SJSA1 (cell line): ENCODE results near the gene NAA16. TPM values are rescaled to one million over a fixed set of nuclear protein-coding genes. Genes with fewer than 3 reads are reported as not detected.

Experiments used
- DNase-seq, 2 experiments: peaks; one replicate each; pipeline ENCODE4 v3.0.0-alpha.2; 2015 to 2020; ENCODE audit warnings: low spot score in 2 of 2, low read depth in 1 of 2
- H3K27ac ChIP-seq: fragments of 250-450 bp; sonication (Bioruptor Pico); 2 replicates; pipeline ENCODE4 v1.5.1; 2020; ENCODE audit warnings: mild to moderate bottlenecking, moderate library complexity
- H3K27me3 ChIP-seq: fragments of 250-450 bp; sonication (Bioruptor Pico); replicated peaks from 2 replicates; pipeline ENCODE4 v1.5.1; 2020; ENCODE audit warnings: mild to moderate bottlenecking, moderate library complexity
- H3K36me3 ChIP-seq: fragments of 250-450 bp; sonication (Bioruptor Pico); 2 replicates; pipeline ENCODE4 v1.5.1; 2020; ENCODE audit warnings: mild to moderate bottlenecking
- H3K4me1 ChIP-seq: fragments of 250-450 bp; sonication (Bioruptor Pico); replicated peaks from 2 replicates; pipeline ENCODE4 v1.6.1; 2021; ENCODE audit warnings: mild to moderate bottlenecking
- H3K4me3 ChIP-seq: fragments of 250-450 bp; sonication (Bioruptor Pico); 2 replicates; pipeline ENCODE4 v1.5.1; 2020; ENCODE audit warnings: mild to moderate bottlenecking
- H3K9me3 ChIP-seq: fragments of 250-450 bp; sonication (Bioruptor Pico); replicated peaks from 2 replicates; pipeline ENCODE4 v1.5.1; 2020; ENCODE audit warnings: mild to moderate bottlenecking
- total RNA-seq: library from RNA; depleted of rRNA; stranded (reverse); fragments of >200 nt; shearing (Covaris generic); gene quantifications from 2 replicates; pipeline ENCODE4 v1.2.3, GENCODE V29; 2014

Gene NAA16
- total RNA-seq, 1 experiment from 2014 or later: 12.8 TPM

GRCh38 chr13:41313117-41313516, 2.0 kb downstream of the NAA16 start:
- H3K36me3 ChIP-seq: peaks cover 6% of the 10 kb centered on the region; the same call in 1 of the 2 replicates
- H3K27ac ChIP-seq: no peak overlapping the region
- no peaks in the 10 kb centered on the region for H3K9me3 ChIP-seq
- no peaks in the 10 kb centered on the region for H3K4me1 ChIP-seq
- no peak overlapping the region for H3K4me3 ChIP-seq
- H3K27me3 ChIP-seq: no peaks in the 10 kb centered on the region
- DNase-seq: no peak

GRCh38 chr13:41313659-41314197, 2.7 kb downstream of the NAA16 start:
- Histone ChIP-seq H3K4me3 (no peak overlapping the region), H3K9me3 (no peaks in the 10 kb centered on the region), H3K27ac (no peak overlapping the region), H3K4me1 (no peaks in the 10 kb centered on the region), H3K36me3 (peaks cover 6% of the 10 kb centered on the region; the same call in 1 of the 2 replicates), H3K27me3 (no peaks in the 10 kb centered on the region)
- no peak for DNase-seq

- Histone ChIP-seq H3K36me3 (peaks cover 12% of the 10 kb centered on the region), H3K27ac (no peak overlapping the region), H3K9me3 (no peaks in the 10 kb centered on the region), H3K27me3 (no peaks in the 10 kb centered on the region), H3K4me3 (no peak overlapping the region), H3K4me1 (no peaks in the 10 kb centered on the region)
- no peak for DNase-seq
These were observed 4.5 kb downstream of the NAA16 start for GRCh38 chr13:41315443-41316047.

- DNase-seq: no peak
- no peaks in the 10 kb centered on the region for H3K4me1 ChIP-seq
- H3K4me3 ChIP-seq: no peak overlapping the region
- peaks cover 9% of the 10 kb centered on the region for H3K36me3 ChIP-seq
- no peaks in the 10 kb centered on the region for H3K27me3 ChIP-seq
- no peak overlapping the region for H3K27ac ChIP-seq
- no peaks in the 10 kb centered on the region for H3K9me3 ChIP-seq
These were observed 6.2 kb downstream of the NAA16 start for GRCh38 chr13:41317243-41317642.

GRCh38 chr13:41325752-41326151, 14.7 kb downstream of the NAA16 start:
- no peak for DNase-seq
- H3K27ac ChIP-seq: no peak overlapping the region
- no peaks in the 10 kb centered on the region for H3K9me3 ChIP-seq
- H3K27me3 ChIP-seq: no peaks in the 10 kb centered on the region
- no peak overlapping the region for H3K4me3 ChIP-seq
- peaks cover 22% of the 10 kb centered on the region for H3K36me3 ChIP-seq
- no peaks in the 10 kb centered on the region for H3K4me1 ChIP-seq

- no peaks in the 10 kb centered on the region for H3K27me3 ChIP-seq
- H3K9me3 ChIP-seq: no peaks in the 10 kb centered on the region
- no peaks in the 10 kb centered on the region for H3K4me1 ChIP-seq
- peaks cover 22% of the 10 kb centered on the region for H3K36me3 ChIP-seq
- no peak overlapping the region for H3K4me3 ChIP-seq
- DNase-seq: no peak
- no peak overlapping the region for H3K27ac ChIP-seq
These were observed 15.6 kb downstream of the NAA16 start for GRCh38 chr13:41326661-41327060.

GRCh38 chr13:41327994-41328790, 17.1 kb downstream of the NAA16 start:
- Histone ChIP-seq H3K27me3 (no peaks in the 10 kb centered on the region), H3K36me3 (peaks cover 26% of the 10 kb centered on the region), H3K9me3 (no peaks in the 10 kb centered on the region), H3K27ac (no peak overlapping the region), H3K4me1 (no peaks in the 10 kb centered on the region), H3K4me3 (no peak overlapping the region)
- DNase-seq: no peak

GRCh38 chr13:41332829-41333228, 21.8 kb downstream of the NAA16 start:
- Histone ChIP-seq H3K27me3 (no peaks in the 10 kb centered on the region), H3K36me3 (peaks cover 21% of the 10 kb centered on the region), H3K27ac (no peak overlapping the region), H3K4me1 (no peaks in the 10 kb centered on the region), H3K4me3 (no peak overlapping the region), H3K9me3 (no peaks in the 10 kb centered on the region)
- no peak for DNase-seq

GRCh38 chr13:41334810-41335209, 23.7 kb downstream of the NAA16 start:
- Histone ChIP-seq H3K4me3 (no peak overlapping the region), H3K27me3 (no peaks in the 10 kb centered on the region)
- DNase-seq: no peak

GRCh38 chr13:41344358-41344757, 33.3 kb downstream of the NAA16 start:
- no peak overlapping the region for H3K27ac ChIP-seq
- H3K4me1 ChIP-seq: no peaks in the 10 kb centered on the region
- no peak for DNase-seq
- no peaks in the 10 kb centered on the region for H3K9me3 ChIP-seq
- H3K4me3 ChIP-seq: no peak overlapping the region
- peaks cover 39% of the 10 kb centered on the region for H3K36me3 ChIP-seq
- H3K27me3 ChIP-seq: no peaks in the 10 kb centered on the region

More at GRCh38 chr13:41334810-41335209, 23.7 kb downstream of the NAA16 start:
- no peak overlapping the region for H3K27ac ChIP-seq
- H3K9me3 ChIP-seq: no peaks in the 10 kb centered on the region
- H3K36me3 ChIP-seq: peaks cover 24% of the 10 kb centered on the region
- no peaks in the 10 kb centered on the region for H3K4me1 ChIP-seq

- Histone ChIP-seq H3K4me1 (no peaks in the 10 kb centered on the region), H3K9me3 (no peaks in the 10 kb centered on the region), H3K36me3 (peaks cover 39% of the 10 kb centered on the region), H3K27ac (no peak overlapping the region), H3K4me3 (no peak overlapping the region), H3K27me3 (no peaks in the 10 kb centered on the region)
- DNase-seq: no peak
These were observed 34.3 kb downstream of the NAA16 start for GRCh38 chr13:41345165-41345913.

GRCh38 chr13:41345914-41346589, 35.0 kb downstream of the NAA16 start:
- Histone ChIP-seq H3K27ac (no peak overlapping the region), H3K27me3 (no peaks in the 10 kb centered on the region), H3K9me3 (no peaks in the 10 kb centered on the region), H3K4me3 (no peak overlapping the region), H3K36me3 (peaks cover 38% of the 10 kb centered on the region), H3K4me1 (no peaks in the 10 kb centered on the region)
- DNase-seq: no peak
